H1 (cell line): Measurements from ENCODE around the gene TSPEAR. TPM values are rescaled to one million over a fixed set of nuclear protein-coding genes. Genes with fewer than 3 reads are reported as not detected.

Experiments
- CTCF ChIA-PET: fragments of 300-600 bp; sonication (Branson Sonifier 250); formaldehyde crosslinking; loops from one replicate; lab custom pipeline; 2021; ENCODE audit not compliant: partially characterized antibody; lab: Charles Lee
- POLR2A ChIA-PET: fragments of 300-600 bp; sonication (Branson Sonifier 250); formaldehyde crosslinking; loops from one replicate; lab custom pipeline; 2021; ENCODE audit warnings: inconsistent platforms; ENCODE audit not compliant: partially characterized antibody; lab: Charles Lee
- DNase-seq, 2 experiments: peaks; one replicate each; pipeline versions ENCODE4 v3.0.0 to v3.0.0-alpha.2; 2010 to 2022; ENCODE audit warnings: low spot score in 2 of 2, low read depth in 1 of 2, mixed read lengths in 1 of 2
- FAIRE-seq: peaks from 2 replicates; lab custom pipeline; 2011; peaks lifted over from hg19 to GRCh38; lab: Jason Lieb, UNC
- H2AFZ ChIP-seq: 2 replicates; pipeline ENCODE4 v1.8.1; 2012; ENCODE audit warnings: low read length, inconsistent platforms
- H2AK5ac ChIP-seq: 2 replicates; pipeline ENCODE4 v1.6.1; 2013; ENCODE audit warnings: low read depth, low read length
- H2BK120ac ChIP-seq: replicated peaks from 2 replicates; pipeline ENCODE3; 2013; ENCODE audit warnings: low read depth, low read length, inconsistent platforms
- H2BK12ac ChIP-seq: 2 replicates; pipeline ENCODE4 v1.6.1; 2013; ENCODE audit warnings: low read depth, low read length
- H2BK15ac ChIP-seq: 2 replicates; pipeline ENCODE4 v1.6.1; 2013; ENCODE audit warnings: low read length
- H2BK20ac ChIP-seq: 2 replicates; pipeline ENCODE4 v1.6.1; 2013; ENCODE audit warnings: low read length
- H2BK5ac ChIP-seq: 2 replicates; pipeline ENCODE4 v1.6.1; 2013; ENCODE audit warnings: low read depth, low read length
- H3K14ac ChIP-seq: 2 replicates; pipeline ENCODE4 v1.6.1; 2013; ENCODE audit warnings: inconsistent platforms; ENCODE audit not compliant: insufficient read length
- H3K18ac ChIP-seq: 2 replicates; pipeline ENCODE4 v1.6.1; 2013; ENCODE audit warnings: low read length; ENCODE audit errors: extremely low read depth
- H3K23ac ChIP-seq: 2 replicates; pipeline ENCODE4 v1.6.1; 2013; ENCODE audit warnings: inconsistent platforms; ENCODE audit not compliant: insufficient read length
- H3K23me2 ChIP-seq: 2 replicates; pipeline ENCODE4 v1.6.1; 2013; ENCODE audit warnings: low read depth, low read length
- H3K27ac ChIP-seq: 2 replicates; pipeline ENCODE4 v1.6.1; 2011; ENCODE audit warnings: low read depth, low read length, inconsistent platforms
- H3K27me3 ChIP-seq, 4 experiments: replicated peaks in 1 of 4; 1 replicate in 1 of 4; 2 replicates in 3 of 4; pipeline versions ENCODE4 v1.6.1 to v1.8.1; 2011 to 2013; ENCODE audit warnings: low read length in 3 of 4, mild to moderate bottlenecking in 3 of 4, inconsistent platforms in 2 of 4, mixed read lengths in 2 of 4, moderate library complexity in 1 of 4; ENCODE audit not compliant: control insufficient read depth in 3 of 4, insufficient read depth in 3 of 4; ENCODE audit errors: extremely low read depth in 1 of 4
- H3K36me3 ChIP-seq, 4 experiments: 2 replicates each; pipeline versions ENCODE4 v1.6.1 to v1.8.1; 2011 to 2013; ENCODE audit warnings: mild to moderate bottlenecking in 4 of 4, low read length in 3 of 4, moderate library complexity in 2 of 4, control low read depth in 1 of 4, inconsistent platforms in 1 of 4; ENCODE audit not compliant: insufficient read depth in 4 of 4, control insufficient read depth in 2 of 4
- H3K4ac ChIP-seq: replicated peaks from 2 replicates; pipeline ENCODE3; 2013; ENCODE audit warnings: low read length, low read depth, mixed read lengths, inconsistent platforms; ENCODE audit not compliant: insufficient read length
- H3K4me1 ChIP-seq, 4 experiments: replicated peaks in 1 of 4; 1 replicate in 1 of 4; 2 replicates in 3 of 4; pipeline versions ENCODE4 v1.6.1 to v1.8.1; 2011 to 2013; ENCODE audit warnings: low read length in 3 of 4, inconsistent platforms in 2 of 4, mixed read lengths in 1 of 4; ENCODE audit not compliant: insufficient read depth in 4 of 4, control insufficient read depth in 3 of 4
- H3K4me2 ChIP-seq, 2 experiments: 2 replicates each; pipeline versions ENCODE4 v1.6.1 to v1.8.1; 2011 to 2013; ENCODE audit warnings: low read depth in 2 of 2, low read length in 2 of 2, control low read depth in 1 of 2, inconsistent platforms in 1 of 2, mild to moderate bottlenecking in 1 of 2; ENCODE audit not compliant: insufficient read depth in 1 of 2
- H3K4me3 ChIP-seq, 4 experiments: fragments of 200-600, 300-600 bp in 1 of 4; sonication (generic), shearing (Covaris generic), sonication (Bioruptor Twin) in 1 of 4; 2 replicates each; pipeline versions ENCODE4 v1.5.1 to v1.8.1; 2011 to 2016; ENCODE audit warnings: low read length in 4 of 4, low read depth in 3 of 4, control low read depth in 2 of 4, inconsistent platforms in 2 of 4, mild to moderate bottlenecking in 2 of 4, mixed read lengths in 1 of 4, moderate library complexity in 1 of 4; ENCODE audit not compliant: insufficient read depth in 2 of 4; ENCODE audit errors: extremely low read depth in 1 of 4
- H3K56ac ChIP-seq: replicated peaks from 2 replicates; pipeline ENCODE3; 2013; ENCODE audit warnings: low read depth, mild to moderate bottlenecking, mixed read lengths, low read length, inconsistent platforms; ENCODE audit not compliant: insufficient read length
- H3K79me1 ChIP-seq: 2 replicates; pipeline ENCODE4 v1.6.1; 2013; ENCODE audit warnings: low read depth, low read length, control low read depth
- H3K79me2 ChIP-seq, 2 experiments: 2 replicates each; pipeline versions ENCODE4 v1.6.1 to v1.8.1; 2012 to 2013; ENCODE audit warnings: low read length in 2 of 2, mild to moderate bottlenecking in 2 of 2, inconsistent platforms in 1 of 2; ENCODE audit not compliant: insufficient read depth in 2 of 2, control insufficient read depth in 1 of 2
- H3K9ac ChIP-seq, 4 experiments: replicated peaks in 1 of 4; 1 replicate in 1 of 4; 2 replicates in 3 of 4; pipeline versions ENCODE4 v1.6.1 to v1.8.1; 2011 to 2013; ENCODE audit warnings: low read depth in 3 of 4, low read length in 3 of 4, control low read depth in 2 of 4, mild to moderate bottlenecking in 2 of 4, moderate library complexity in 2 of 4, inconsistent platforms in 1 of 4; ENCODE audit errors: extremely low read depth in 1 of 4
- H3K9me3 ChIP-seq, 2 experiments: 2 replicates each; pipeline versions ENCODE4 v1.6.1 to v1.8.1; 2012 to 2013; ENCODE audit warnings: mild to moderate bottlenecking in 2 of 2, moderate library complexity in 2 of 2, control low read depth in 1 of 2, inconsistent platforms in 1 of 2, low read depth in 1 of 2, low read length in 1 of 2, mixed read lengths in 1 of 2; ENCODE audit not compliant: insufficient read depth in 2 of 2
- H4K20me1 ChIP-seq, 2 experiments: replicated peaks in 1 of 2; 2 replicates each; pipeline versions ENCODE3 to v1.8.1; 2011 to 2013; ENCODE audit warnings: inconsistent platforms in 2 of 2, low read length in 2 of 2, mild to moderate bottlenecking in 1 of 2; ENCODE audit not compliant: insufficient read depth in 2 of 2, control insufficient read depth in 1 of 2
- H4K5ac ChIP-seq: 2 replicates; pipeline ENCODE4 v1.6.1; 2013; ENCODE audit warnings: low read length, low read depth, mixed read lengths, inconsistent platforms; ENCODE audit not compliant: insufficient read length
- H4K8ac ChIP-seq: 2 replicates; pipeline ENCODE4 v1.8.0; 2013; ENCODE audit warnings: mild to moderate bottlenecking, moderate library complexity, low read length, inconsistent platforms; ENCODE audit not compliant: insufficient read depth; ENCODE audit errors: extremely low read depth
- H4K91ac ChIP-seq: replicated peaks from 2 replicates; pipeline ENCODE3; 2013; ENCODE audit warnings: low read length, mixed read lengths, inconsistent platforms; ENCODE audit not compliant: insufficient read length
- KDM5A ChIP-seq: fragments of 200-600 bp; IDR thresholded peaks from 2 replicates; pipeline ENCODE4 v1.7.1; 2012; ENCODE audit warnings: mild to moderate bottlenecking, low read length, inconsistent platforms, mixed read lengths
- POLR2A ChIP-seq, 2 experiments: IDR thresholded peaks; 1 replicate in 1 of 2; 2 replicates in 1 of 2; pipeline ENCODE4 v1.6.1; 2011; ENCODE audit warnings: low read depth in 2 of 2, low read length in 2 of 2, mild to moderate bottlenecking in 2 of 2; ENCODE audit errors: control extremely low read depth in 1 of 2
- SIRT6 ChIP-seq: IDR thresholded peaks from one replicate; pipeline ENCODE4 v1.7.1; 2012; ENCODE audit warnings: low read length, inconsistent platforms
- SP4 ChIP-seq: IDR thresholded peaks from 2 replicates; pipeline ENCODE4 v1.6.1; 2012; ENCODE audit warnings: low read length, inconsistent platforms
- WGBS, 2 experiments: shearing (Covaris generic) in 1 of 2; methylation state at CpG; one replicate each; pipeline versions ENCODE4 v1.1.6 to v1.1.7; 2013 to 2015; ENCODE audit warnings: low lambda C conversion rate in 2 of 2, mixed read lengths in 2 of 2, inconsistent platforms in 1 of 2, low coverage in 1 of 2, missing lambda C conversion rate in 1 of 2; ENCODE audit not compliant: insufficient replicate concordance in 2 of 2, insufficient coverage in 1 of 2, insufficient read length in 1 of 2; ENCODE audit errors: extremely low coverage in 1 of 2, missing lambda C conversion rate in 1 of 2; 5-methylcytosine and 5-hydroxymethylcytosine counted together
- polyA plus RNA-seq, 7 experiments: library from polyadenylated mRNA; depleted of rRNA in 3 of 7; stranded (reverse) in 5 of 7; unstranded in 2 of 7; fragments of >200 nt in 5 of 7; fragments of 200-250 nt in 2 of 7; gene quantifications; 1 replicate in 5 of 7; 2 replicates in 1 of 7; 4 replicates in 1 of 7; pipeline versions ENCODE4 v1.2.1 to v1.2.3, GENCODE V29; 2011 to 2013; ENCODE audit warnings: missing spikeins in 2 of 7, mixed read lengths in 2 of 7
- total RNA-seq: library from RNA; stranded (reverse); fragmentation: NEBNext Ultra II Directional; extraction: Animal tissue kit (Norgen Biotek cat#: 25700); gene quantifications from 2 replicates; pipeline ENCODE4 v1.2.1, GENCODE V29; 2021

The TSPEAR gene
- total and polyA plus RNA-seq, 2 of the 8 experiments (the other 6 are each of a cell fraction or from before 2014, with no cell fraction given), result 0.58 to 0.89 TPM

DNA sequence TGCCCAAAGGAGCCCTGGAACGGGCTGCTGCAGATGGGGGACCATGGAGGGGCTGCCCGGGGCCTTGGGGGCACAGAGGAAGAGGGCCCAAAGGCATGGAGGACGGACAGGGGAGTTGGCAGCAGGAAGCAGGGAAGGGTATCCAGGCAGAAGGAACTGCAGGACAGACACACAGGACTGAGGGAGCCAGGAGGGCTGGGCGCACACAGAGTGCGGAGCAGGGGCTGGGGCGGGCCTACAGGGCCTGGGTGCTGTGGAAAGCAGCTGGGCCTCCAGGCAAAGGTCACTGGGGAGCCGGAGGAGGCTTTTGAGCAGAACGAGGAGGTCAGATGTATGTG, 199.5 kb downstream of the TSPEAR start:
- DNase-seq (no peak), FAIRE-seq (no peak)
- H3K27ac ChIP-seq, result no peak overlapping the region
- H3K23me2 ChIP-seq, result 0 out of 2 replicates have a peak, but pooled peaks cover 2% of the 10 kb centered on the region
- no peak overlapping the region for H2BK20ac ChIP-seq
- no peak overlapping the region for H3K4ac ChIP-seq
- H4K5ac ChIP-seq, result no peak overlapping the region
- no peak overlapping the region for H3K14ac ChIP-seq
- no peak overlapping the region for H4K91ac ChIP-seq
- H3K9me3 ChIP-seq, result no peaks in the 10 kb centered on the region
- no peak overlapping the region for H3K56ac ChIP-seq
- no peak overlapping the region for H2AK5ac ChIP-seq
- H2BK5ac ChIP-seq, result no peak overlapping the region
- H3K23ac ChIP-seq, result no peak overlapping the region
- no peak overlapping the region for H2BK12ac ChIP-seq
- no peaks in the 10 kb centered on the region for H3K79me2 ChIP-seq
- no peaks in the 10 kb centered on the region for H3K27me3 ChIP-seq
- H2BK120ac ChIP-seq, result no peak overlapping the region
- H3K79me1 ChIP-seq, result no peaks in the 10 kb centered on the region
- ChIA-PET CTCF (interaction anchor here (0.6 to 4.0 kb wide), 4 partner anchors 8 to 751 kb away, joined by 3 to 21 read pairs (median 10); no protein-coding TSS in a partner anchor), POLR2A (no interaction called here)
- H3K36me3 ChIP-seq, result peaks cover 0 to 8% (median 8%) of the 10 kb centered on the region in 4 experiments; a peak in 4 of 8 replicates
- no peak overlapping the region for H2AFZ ChIP-seq
- no peak for TF ChIP-seq KDM5A
- no peak for TF ChIP-seq SP4
- TF ChIP-seq SIRT6, result no peak
- TF ChIP-seq POLR2A (IDR thresholded peaks at IDR 0.05; ENCODE audit: control extremely low read depth in 1 of 2, low read depth in 2 of 2, low read length in 2 of 2), result no peak
- no peaks in the 10 kb centered on the region; a peak in 2 of 7 replicates for H3K4me1 ChIP-seq
- H4K8ac ChIP-seq, result no peak overlapping the region
- WGBS, 2 experiments, result 89% methylated on average over 7 of the region's 8 CpGs; no CpG with 5 or more reads in 1 of the 2 experiments
- H3K18ac ChIP-seq, result no peak overlapping the region
- H3K9ac ChIP-seq, result no peak overlapping the region
- peaks cover 3 to 6% of the 10 kb centered on the region in 2 experiments for H4K20me1 ChIP-seq
- no peak overlapping the region for H3K4me3 ChIP-seq
- no peak overlapping the region for H3K4me2 ChIP-seq
- H2BK15ac ChIP-seq, result no peak overlapping the region
